GM12878 (cell line): ENCODE results near the gene OOSP4B.

ENCODE experiments used
- EP300 ChIP-seq, 2 experiments: fragments of 150-350 bp in 1 of 2; IDR thresholded peaks; 2 replicates each; pipeline ENCODE4 v1.6.1; 2011 to 2012; ENCODE audit warnings: low read depth in 2 of 2, low read length in 2 of 2, borderline replicate concordance in 1 of 2, improper control_type of control experiment in 1 of 2, inconsistent platforms in 1 of 2; ENCODE audit not compliant: control insufficient read depth in 1 of 2
- FOS ChIP-seq: IDR thresholded peaks from 3 replicates; pipeline ENCODE4 v1.6.1; 2011; ENCODE audit warnings: borderline replicate concordance; ENCODE audit not compliant: insufficient read length; ENCODE audit errors: extremely low read depth
- FOXM1 ChIP-seq: IDR thresholded peaks from 2 replicates; pipeline ENCODE4 v1.6.1; 2012; ENCODE audit warnings: low read depth, mild to moderate bottlenecking, inconsistent platforms, low read length, moderate library complexity
- IKZF2 ChIP-seq, 2 experiments: fragments of 450-650 bp; IDR thresholded peaks; 2 replicates each; pipeline ENCODE4 v1.6.1; 2017; ENCODE audit warnings: mild to moderate bottlenecking in 2 of 2, moderate library complexity in 2 of 2
- KDM1A ChIP-seq: fragments of 200-600 bp; sonication (generic); IDR thresholded peaks from 2 replicates; pipeline ENCODE4 v1.6.1; 2016; ENCODE audit warnings: borderline replicate concordance
- NFIC ChIP-seq: IDR thresholded peaks from 2 replicates; pipeline ENCODE4 v1.6.1; 2012; ENCODE audit warnings: low read depth, mild to moderate bottlenecking, inconsistent platforms, low read length, moderate library complexity
- PBX3 ChIP-seq: IDR thresholded peaks from 2 replicates; pipeline ENCODE4 v1.6.1; 2011; ENCODE audit warnings: mild to moderate bottlenecking, low read depth, low read length, moderate library complexity; ENCODE audit not compliant: insufficient replicate concordance
- RAD21 ChIP-seq: IDR thresholded peaks from 2 replicates; pipeline ENCODE4 v1.6.1; 2011; ENCODE audit warnings: mild to moderate bottlenecking, low read depth, low read length, moderate library complexity; ENCODE audit not compliant: insufficient read depth
- ZNF207 ChIP-seq: fragments of 450-650 bp; IDR thresholded peaks from 2 replicates; pipeline ENCODE4 v1.6.1; 2014; ENCODE audit warnings: antibody characterized with exemption, mild to moderate bottlenecking, borderline replicate concordance
- ZNF274 ChIP-seq: IDR thresholded peaks from one replicate; pipeline ENCODE4 v1.8.0; 2011; ENCODE audit not compliant: insufficient read length, insufficient read depth
- TF ChIP-seq, protein P1 (sequence below), 3 experiments: IDR thresholded peaks in 2 of 3; conservative IDR thresholded peaks in 1 of 3; 2 replicates each; pipeline ENCODE4 v1.5.1; 2011; ENCODE audit warnings: low read depth in 3 of 3, low read length in 3 of 3, mild to moderate bottlenecking in 3 of 3, control low read depth in 2 of 3, moderate library complexity in 2 of 3, inconsistent platforms in 1 of 3, mixed read lengths in 1 of 3; ENCODE audit not compliant: control insufficient read depth in 2 of 3, insufficient read depth in 1 of 3; ENCODE audit errors: extremely low read depth in 1 of 3

DNA sequence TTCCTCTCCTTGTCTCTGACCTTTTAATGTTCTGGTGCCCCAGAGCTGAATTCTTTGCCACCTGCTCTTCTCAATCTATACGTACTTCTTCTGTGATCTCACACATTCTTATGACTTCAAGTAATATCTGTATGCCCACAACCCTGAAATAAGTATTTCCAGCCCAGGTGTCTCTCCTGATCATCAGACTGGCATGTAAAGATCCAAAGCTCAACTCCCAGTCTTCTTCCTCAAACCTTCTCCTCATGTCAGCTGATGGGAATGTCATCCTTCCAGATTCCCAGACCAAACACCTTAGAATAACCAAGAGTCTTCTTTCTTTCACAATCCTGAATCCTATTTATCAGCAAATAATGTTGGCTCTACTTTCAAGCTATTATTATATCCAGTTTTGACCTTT is 48.8 kb downstream of the OOSP4B start:
- TF ChIP-seq RAD21 = no peak
- TF ChIP-seq NFIC = no peak
- TF ChIP-seq PBX3 = no peak
- TF ChIP-seq KDM1A = no peak
- TF ChIP-seq, protein P1, sequence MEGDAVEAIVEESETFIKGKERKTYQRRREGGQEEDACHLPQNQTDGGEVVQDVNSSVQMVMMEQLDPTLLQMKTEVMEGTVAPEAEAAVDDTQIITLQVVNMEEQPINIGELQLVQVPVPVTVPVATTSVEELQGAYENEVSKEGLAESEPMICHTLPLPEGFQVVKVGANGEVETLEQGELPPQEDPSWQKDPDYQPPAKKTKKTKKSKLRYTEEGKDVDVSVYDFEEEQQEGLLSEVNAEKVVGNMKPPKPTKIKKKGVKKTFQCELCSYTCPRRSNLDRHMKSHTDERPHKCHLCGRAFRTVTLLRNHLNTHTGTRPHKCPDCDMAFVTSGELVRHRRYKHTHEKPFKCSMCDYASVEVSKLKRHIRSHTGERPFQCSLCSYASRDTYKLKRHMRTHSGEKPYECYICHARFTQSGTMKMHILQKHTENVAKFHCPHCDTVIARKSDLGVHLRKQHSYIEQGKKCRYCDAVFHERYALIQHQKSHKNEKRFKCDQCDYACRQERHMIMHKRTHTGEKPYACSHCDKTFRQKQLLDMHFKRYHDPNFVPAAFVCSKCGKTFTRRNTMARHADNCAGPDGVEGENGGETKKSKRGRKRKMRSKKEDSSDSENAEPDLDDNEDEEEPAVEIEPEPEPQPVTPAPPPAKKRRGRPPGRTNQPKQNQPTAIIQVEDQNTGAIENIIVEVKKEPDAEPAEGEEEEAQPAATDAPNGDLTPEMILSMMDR (IDR thresholded peaks at IDR 0.05 in 2 of 3, conservative IDR thresholded peaks at IDR 0.05 in 1 of 3; ENCODE audit: control insufficient read depth in 2 of 3, extremely low read depth in 1 of 3, insufficient read depth in 1 of 3, low read depth in 3 of 3, low read length in 3 of 3) = no peak
- TF ChIP-seq EP300 (IDR thresholded peaks at IDR 0.05; ENCODE audit: borderline replicate concordance in 1 of 2, control insufficient read depth in 1 of 2, low read depth in 2 of 2, low read length in 2 of 2) = no peak
- no peak for TF ChIP-seq FOXM1
- no peak for TF ChIP-seq FOS
- no peak for TF ChIP-seq ZNF274
- TF ChIP-seq ZNF207 = no peak
- no peak for TF ChIP-seq IKZF2 (IDR thresholded peaks at IDR 0.05)
